ENCODE results near the gene ASTN2.

ASTN2 gene

DNA sequence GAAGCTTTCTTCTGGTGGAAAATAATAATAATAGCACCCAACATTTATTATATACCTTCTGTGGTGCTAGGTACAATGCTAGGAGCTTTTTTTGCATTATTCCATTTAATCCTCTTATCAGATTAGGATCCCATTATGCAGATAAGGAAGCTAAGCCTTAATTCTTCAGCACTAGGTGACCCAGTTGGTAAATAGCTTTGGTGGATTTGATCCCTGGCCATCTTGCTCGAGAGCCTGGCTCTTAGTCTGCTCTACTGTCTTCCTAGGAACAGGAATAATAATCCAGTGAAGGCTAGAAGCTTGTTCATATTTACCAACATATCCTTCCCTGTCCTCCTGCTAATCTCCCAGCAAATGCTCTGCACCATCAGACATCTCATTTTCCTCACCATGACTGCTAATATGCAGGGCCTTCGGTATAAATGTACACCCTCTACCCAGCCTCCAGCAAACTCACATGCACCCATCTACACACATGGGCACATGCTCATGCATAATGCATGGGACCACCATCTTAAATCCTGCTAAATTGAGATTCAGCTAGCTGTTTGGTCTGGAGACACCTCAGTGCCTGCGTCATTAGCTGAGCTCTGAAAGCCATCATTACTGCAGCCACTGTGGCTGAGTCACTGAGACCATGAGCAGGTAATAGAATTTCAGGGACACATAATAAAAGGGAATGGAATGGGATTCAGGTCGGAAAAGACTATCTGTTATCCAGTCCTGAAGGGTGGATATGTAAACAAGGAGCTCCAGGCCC, 640.3 kb downstream of the ASTN2 start:
- FAIRE-seq = no peak

DNA sequence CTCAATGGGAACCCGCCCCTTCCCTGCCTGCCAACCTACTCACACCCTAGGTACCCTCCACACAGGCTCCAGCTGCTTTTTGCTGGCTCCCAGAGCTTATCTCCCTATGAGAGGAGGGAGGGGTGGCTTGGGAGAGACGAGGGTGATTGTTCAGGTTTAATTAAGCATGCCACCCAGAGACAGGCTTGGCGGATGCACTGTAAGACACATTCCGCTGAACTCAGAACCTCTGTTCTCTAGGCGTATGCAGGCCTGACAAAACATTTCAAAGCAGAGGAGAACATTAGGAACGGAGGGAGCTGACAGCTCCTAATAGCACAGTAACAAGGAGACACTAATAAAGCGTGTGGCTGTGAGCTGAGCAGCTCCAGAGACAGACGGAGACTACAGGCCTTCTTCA, 647.6 kb downstream of the ASTN2 start:
- no peak for FAIRE-seq

DNA sequence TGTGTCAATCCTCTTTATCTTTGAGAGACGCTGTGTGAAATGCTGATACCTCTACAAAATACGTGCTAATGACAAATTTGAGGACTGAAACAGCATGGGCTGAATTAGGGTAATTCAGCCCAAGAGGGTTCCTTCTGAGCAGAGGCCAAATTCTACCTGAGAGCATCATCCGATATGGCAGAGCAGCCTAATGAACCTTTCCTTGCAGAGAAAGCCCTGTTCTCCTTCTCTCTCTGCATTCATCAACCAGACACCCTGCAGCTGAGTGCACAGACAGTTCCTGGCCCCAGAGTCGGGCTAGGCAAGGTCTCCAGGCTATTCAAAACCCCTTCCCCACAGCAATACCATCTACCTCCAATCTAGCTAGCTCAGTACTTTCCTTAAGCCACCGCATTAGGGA, 649.8 kb downstream of the ASTN2 start:
- FAIRE-seq = no peak

DNA sequence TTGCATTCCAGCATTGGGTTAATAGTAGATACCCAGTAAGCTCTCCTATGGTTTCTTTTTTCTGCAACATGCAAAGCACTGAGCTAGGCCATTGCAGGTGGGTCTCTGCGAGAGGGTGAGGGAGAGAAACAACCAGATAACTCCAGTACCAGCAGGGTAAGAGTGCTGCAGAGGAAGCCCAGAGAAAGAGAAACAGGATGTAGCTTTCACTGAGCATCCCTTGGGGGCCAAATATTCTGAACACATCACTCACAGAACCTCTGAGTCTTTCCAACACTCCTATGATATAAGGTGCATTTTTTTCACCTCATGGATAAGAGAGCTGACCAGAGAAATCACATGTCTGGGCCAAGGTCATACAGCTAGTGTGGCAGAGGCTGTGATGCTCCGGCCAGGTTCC, 651.1 kb downstream of the ASTN2 start:
- no peak for FAIRE-seq

DNA sequence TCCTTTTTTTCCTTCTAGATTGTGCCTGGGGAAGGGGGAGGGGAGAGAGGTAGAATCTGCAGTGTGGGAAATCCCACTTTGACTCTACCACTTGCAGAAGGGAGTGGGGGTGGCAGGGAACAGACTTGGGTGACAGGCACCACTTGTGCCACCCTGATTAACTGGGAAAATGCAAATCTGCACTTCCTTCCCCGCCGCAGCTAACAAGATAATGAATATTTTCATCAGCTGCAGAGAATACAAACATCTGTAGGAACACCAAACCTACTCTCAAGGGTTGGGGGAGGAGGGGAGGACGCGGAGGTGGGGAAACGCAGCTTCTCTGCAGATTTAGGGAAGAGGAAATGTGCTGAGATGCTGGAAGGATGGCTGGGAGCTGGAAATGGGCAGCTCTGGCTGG, 654.2 kb downstream of the ASTN2 start:
- FAIRE-seq = no peak

DNA sequence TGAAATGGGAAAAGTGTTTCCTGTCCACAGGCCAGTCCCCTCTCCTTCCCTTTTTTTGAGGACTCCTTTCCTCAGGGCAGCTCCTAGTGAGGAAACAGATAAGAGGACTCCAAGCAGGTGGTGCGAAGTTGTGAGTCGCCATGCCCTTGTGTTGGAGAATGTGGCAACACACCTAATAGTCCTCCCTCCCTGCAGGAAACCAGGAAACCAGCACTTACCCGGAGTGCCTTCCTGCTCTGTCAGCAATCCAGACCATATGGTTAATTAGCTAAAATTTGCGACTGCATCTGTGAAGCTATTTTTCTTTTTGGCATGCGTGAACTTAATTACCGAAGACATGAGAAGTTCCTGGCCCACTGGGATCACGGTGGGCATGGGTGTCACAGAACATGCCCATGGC, 657.8 kb downstream of the ASTN2 start:
- no peak for FAIRE-seq

DNA sequence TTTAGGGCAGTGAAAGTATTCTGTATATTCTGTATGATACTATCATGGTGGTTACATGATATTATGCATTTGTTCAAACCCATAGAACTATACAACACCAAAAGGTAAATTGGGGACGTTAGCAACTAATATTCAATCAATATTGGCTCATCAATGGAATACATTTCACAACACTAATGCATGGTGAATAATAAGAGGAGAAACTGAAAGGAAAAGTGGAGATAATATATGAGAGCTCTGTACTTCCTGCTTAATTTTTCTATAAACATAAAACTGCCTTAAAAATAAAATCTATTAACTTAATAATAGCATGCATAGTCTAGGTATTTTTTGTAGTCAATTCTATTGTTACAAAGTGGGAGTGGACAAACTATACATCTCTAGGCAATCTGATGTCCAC, 661.5 kb downstream of the ASTN2 start:
- FAIRE-seq = no peak

DNA sequence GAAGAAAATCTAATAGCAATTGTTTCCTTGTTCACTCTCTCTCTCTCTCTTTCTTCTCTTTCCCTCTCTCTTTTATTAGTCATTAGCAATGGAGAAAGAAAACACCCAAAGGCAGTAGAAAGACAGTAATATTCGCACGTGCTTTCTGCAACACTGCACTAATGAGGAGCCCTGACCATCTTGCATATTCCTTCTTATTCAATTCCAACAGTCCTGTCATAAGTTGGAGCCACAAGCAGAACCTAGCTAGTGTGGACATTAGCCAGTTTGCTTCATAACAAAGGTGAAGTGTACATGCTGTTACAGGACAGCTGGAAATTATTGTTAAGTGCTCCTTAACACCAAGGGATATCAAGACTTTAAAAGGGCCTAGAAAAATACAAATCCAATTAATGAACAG, 664.3 kb downstream of the ASTN2 start:
- no peak for FAIRE-seq

DNA sequence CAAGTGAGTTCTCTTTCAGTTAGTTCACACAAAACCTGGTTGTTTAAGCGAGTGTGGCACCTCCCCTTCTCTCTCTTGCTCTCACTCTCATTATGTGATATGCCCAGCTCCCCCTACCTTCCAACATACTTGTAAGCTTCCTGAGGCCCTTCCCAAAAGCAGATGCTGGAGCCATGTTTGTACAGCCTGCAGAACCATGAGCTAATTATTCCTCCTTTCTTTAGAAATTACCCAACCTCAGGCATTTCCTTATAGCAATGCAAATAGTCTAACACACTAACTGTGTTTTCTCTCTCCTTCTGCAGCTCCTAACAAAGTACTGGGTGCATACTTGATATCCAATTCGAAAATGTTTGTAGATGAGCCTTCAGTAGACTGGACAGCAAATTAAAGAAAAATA, 665.1 kb downstream of the ASTN2 start:
- no peak for FAIRE-seq

DNA sequence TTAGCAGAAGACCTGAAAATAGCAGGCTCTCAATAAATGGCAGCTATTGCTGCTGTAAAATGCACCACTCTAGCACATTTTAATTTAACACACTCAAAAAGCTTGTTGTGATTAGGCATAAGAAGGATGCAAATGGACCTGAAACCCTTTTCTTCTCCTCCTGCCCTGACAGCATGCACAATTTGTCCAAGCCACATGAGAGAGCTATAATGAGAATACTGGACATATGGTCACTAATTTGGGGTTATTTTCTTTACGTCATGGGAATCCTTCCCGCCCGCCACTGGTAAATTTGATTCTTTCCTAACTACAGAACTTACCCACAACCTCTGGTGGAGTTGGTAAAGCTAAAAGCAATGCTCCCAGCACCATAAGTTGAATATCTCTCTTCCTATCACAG, 665.7 kb downstream of the ASTN2 start:
- no peak for FAIRE-seq

DNA sequence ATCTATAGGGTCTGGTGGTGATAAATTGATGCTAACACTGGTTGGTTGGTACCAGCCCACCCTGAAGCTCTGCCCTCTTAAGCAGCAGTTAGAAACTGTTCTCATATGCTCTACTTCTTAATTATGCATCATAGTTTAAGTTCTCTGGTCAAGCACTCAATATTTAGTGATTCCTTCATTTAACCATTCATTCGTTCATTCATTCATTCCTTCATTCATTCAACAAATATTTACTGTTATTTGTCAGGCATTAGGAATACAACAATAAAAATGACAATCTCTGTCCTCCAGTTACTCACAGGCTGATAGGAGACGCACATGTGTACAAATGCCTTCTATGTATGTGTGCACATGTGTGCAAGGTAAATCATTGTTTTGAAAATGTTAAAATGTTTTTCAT, 673.1 kb downstream of the ASTN2 start:
- FAIRE-seq = no peak

DNA sequence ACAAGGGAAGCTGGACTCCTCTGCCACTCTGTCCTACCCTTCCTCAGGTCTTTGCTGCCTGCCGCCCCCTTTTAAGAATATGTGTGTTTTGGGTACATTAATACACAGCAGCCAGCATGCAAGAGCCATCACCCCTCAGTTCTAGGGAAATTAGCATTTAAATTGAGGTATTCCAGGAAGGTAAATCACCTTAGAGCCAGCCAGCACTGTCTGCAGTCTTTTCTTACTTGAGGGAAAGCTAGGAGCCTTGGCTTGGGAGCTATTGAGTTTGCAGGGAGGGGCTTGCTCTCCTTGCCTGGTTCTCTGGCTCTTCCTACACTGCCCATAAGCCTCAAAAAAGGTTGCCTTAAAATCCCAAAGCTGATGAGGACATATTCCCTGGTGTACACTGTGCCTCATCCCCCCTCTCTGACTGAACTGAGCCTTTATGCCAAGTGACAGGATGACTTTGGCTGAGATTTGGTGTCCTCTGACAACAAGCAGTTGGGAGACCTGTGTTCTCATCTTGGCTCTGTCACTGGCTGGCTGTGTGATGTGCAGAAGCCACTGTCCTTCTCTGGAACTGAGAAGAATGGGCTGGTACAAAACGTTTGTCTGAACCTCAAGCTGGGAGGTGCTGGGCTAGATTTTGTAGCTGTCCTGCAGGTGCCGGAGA, 673.6 kb downstream of the ASTN2 start:
- no peak for FAIRE-seq

DNA sequence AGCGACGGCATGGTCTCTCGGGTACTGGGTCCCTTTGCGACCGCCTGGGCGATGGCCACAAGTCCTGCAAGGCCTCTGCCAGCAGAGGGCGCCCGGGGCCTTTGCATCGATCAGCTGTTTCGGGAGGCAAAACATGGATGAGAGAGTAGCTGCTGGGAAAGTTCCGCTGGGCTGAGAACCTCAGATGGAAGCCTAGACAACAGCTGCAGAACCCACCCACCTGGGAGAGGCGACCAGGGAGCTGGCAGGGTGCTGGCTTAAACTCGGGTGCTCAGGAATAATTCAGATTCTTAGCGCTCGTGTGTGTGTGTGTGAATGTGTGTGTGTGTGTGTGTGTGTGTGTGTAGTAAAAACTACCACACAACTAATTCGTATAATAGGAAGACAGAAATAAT, 677.7 kb downstream of the ASTN2 start:
- peak; percentile 5 for FAIRE-seq

DNA sequence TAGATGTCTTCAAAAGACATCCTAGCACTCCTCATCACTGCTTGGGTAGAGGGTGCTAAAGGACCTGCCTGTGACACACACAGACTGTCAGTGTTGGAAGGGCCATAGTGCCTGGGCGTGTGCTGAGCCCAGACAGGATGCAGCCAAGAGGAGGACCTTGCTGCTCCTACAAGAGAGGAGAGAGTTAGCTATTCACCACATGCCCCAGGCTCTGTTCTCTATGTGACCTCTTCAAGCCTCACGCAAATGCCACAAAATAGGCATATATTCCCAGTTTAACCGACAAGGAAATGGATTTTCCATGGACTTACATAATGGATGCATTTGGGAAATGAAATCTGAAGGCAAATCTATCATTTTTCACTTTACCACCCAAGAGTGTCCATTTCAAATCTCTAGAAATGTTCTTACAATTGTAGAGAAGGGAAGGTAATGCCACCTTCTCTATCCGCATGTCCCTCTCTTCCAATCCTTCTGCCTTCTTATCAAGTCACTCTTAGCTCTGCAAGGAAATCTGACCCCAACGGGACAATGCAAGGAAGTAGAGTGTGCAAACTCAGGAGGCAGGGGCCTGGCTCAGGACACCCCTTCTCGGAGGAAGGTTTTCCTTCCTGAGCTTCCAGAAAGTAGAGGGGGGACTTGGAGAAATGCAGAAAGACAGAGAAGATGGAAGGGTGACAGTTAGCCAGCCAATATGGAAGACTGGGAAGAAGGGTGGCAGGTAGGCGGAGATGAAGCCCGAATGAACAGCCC, 678.3 kb downstream of the ASTN2 start:
- FAIRE-seq = no peak

DNA sequence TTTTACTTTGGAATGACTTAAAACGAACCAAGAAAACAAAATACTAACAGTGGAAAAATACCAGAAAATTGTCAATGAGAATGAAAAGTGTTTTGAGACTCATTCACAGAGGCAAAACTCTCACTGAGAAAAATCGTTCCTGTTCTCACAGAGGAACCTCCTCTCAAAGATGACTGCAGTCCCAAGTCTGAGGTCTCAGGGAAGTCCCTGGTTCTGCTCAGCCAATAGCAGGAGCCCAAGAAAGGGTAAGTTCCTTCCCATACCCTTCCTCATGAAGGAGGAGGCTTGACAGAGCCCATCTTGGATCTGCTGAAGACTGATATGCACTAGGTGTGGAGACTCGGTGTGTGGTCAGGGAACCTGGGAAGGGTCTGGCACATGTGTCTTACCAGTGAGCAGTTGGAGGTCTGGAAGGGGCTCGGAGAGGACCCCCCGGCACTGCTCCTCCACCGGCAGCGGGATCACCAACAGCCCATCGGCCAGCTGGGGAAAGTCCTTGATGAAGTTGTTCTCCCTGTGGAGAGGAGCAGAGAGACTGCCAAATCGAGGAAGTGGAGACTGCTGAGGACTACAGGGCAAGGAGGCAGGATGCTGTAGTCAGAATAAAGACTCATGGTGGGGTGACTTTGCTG, 681.7 kb downstream of the ASTN2 start:
- no peak for FAIRE-seq

DNA sequence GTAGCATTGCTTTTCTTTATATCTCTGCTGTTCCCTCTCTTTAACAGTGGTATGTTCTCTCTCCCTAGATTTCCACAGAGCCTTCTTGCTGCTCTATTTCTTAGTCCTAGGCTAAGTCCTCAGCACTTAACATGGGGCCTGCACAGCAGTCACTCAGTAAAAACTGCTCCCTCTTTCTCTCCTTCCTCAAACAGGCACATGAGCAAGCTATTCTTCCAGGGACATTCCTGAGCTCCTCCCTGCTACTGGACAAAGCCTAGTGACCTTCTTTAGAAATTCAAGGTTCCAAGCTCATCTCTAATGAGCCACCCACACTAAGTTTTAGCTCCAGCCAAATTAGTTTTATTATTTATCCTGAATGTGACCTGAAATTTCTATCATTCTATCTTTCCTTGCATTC, 688.3 kb downstream of the ASTN2 start:
- FAIRE-seq = no peak

DNA sequence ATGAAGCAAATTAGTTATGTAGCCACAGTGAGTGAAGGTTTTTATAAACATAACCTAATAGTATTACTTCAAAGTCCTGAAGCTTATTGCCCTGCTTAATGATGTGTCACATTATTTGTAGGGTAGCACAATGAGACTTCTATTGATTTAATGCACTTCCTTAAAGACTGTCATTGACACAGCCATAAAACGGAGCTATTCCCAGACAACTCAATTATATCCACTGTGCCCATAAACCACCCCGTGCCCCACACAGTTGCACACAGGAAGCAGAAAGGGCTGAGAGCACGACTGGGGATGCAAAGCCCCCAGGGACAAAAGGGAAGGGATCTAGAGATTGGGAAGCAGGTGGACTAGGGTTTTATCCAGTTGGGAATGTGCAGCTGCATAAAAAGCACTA, 690.7 kb downstream of the ASTN2 start:
- no peak for FAIRE-seq

DNA sequence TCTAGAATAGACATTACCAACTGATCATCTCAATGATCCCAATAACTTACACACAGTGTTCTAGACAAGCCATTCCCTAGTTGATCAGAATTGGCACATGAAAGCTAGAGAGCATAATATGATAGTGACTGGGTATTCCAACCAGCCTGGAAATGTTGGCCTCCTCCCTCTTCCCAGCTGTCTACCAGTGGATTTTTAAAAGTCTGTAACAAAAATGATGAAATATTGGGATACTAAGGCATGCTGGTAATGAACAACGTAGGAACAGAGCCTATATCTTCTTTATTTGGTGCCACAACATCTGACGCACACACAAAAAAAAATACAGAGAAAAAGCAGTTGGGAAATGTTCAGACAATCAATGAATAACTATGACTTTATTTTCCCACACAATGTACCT, 692.9 kb downstream of the ASTN2 start:
- FAIRE-seq = no peak

DNA sequence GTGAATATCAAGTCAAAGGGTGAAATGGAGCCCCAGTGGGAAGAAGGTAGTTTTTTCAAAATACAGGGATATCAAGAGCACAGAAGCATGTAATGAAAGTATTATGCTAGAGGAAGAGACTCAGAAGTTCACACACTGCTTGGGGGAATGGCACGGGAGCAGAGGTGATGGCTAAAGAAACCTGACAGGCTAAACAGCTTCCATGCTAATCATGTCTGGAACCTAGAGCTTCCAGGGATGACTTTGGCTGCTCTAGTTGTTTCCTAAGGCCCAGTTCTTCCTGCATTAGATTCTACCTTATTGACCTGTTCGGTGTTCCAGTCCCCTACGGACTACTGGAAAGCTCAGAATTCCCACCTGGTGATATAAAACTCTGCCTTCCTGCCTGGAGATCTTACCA, 693.4 kb downstream of the ASTN2 start:
- no peak for FAIRE-seq

DNA sequence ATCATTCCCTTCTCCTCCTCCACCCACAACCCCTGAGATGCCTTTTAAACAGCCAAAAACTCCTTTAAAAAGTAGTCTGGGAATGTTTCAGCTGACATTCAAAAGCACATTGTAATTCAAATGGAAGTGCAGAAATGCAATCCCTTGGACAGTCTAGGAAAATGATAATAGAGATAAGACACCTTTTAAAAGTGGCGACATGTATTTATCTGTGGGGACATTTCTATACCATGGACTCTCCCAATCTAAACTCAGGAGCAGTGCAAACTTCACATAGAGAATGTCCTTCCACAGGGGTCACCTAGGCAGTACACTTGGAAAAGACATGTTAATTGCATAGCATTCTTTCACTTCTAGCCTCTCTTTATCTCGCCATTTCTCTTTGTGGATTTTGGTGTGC, 694.7 kb downstream of the ASTN2 start:
- no peak for FAIRE-seq

DNA sequence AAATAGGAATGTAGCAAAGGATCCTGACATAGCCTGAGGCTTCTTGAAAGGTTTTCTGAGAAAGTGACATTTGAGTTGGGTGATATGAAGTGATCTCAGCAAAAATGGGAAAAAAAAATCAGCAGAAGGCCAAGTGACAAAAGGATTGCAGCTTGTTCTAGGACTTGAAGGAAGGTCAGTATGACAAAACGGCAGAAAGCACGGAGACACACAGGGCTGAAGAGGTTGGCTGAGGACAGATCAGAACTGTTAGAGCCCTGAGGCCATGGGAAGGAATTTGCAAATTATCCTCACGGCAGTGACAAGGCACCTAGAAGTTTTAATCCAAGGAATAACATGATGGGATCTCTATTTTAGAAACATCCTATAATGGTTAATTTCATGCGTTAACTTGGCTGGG, 696.7 kb downstream of the ASTN2 start:
- no peak for FAIRE-seq

DNA sequence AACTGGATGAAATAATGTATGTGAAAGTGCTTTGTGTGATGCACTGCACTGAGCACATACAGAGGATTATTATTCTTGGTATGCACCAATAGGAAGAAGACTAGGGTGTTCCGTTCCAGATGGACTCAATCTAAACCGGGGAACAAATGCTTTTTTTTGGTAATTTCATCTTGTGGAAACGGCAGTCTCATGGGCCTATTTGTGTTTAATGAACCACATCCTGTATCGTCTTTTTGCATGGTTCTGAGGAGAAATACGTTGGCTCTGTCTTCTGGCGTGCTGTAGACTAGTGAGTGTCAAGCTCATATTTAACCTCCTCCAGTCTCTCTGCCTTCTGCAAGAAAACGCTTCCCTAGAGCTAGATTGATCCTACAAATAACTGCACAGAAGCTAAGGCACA, 697.7 kb downstream of the ASTN2 start:
- FAIRE-seq = no peak

DNA sequence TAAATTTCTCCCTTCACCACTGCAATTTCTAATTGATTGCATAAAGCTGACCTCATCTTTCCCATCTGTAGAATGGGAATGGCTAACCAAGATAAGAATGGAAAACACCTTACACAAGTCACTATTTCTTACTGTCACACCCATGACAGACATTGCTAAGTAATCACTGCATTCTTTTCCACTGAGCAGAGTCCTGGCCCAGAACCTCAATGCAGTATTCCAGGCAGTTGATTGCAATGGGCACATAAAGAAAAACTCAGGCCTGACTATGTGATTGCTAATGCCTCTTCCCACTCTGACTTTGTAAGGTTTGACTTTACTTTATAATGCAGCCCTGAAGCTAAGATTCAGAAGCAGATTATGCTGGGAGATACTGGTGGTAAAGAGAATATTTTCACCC, 698.4 kb downstream of the ASTN2 start:
- no peak for FAIRE-seq

DNA sequence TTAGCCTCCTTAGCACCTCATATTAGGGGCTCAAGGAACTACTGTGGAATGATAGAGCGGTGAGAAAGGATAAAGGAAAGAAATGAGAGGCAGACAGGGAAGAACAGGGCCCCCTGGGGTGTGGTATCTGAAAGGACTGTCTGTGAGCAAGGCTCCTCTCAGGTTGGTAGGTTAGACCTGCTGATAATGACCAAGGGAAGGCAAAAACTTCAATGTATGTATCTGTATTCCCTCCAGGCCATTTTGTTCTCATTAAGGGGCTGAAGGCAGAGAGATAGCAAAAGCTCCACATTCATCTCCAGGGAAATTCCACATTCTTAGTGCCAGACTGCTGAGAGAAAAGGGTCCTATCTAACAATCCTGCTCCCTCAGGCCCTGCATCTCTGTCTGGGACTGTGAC, 699.1 kb downstream of the ASTN2 start:
- no peak for FAIRE-seq
